ENCODE measurements around the gene ALKBH8. TPM values are rescaled to one million over a fixed set of nuclear protein-coding genes. Genes with fewer than 3 reads are reported as not detected.
"Not testable (repeated sequence)": the region's sequence is repeated elsewhere in the genome, so short reads cannot be mapped to it uniquely, and the experiment has no call there.

Gene ALKBH8
- total RNA-seq, 2 donors from 2014 or later: 8.5 to 9.3 TPM

DNA sequence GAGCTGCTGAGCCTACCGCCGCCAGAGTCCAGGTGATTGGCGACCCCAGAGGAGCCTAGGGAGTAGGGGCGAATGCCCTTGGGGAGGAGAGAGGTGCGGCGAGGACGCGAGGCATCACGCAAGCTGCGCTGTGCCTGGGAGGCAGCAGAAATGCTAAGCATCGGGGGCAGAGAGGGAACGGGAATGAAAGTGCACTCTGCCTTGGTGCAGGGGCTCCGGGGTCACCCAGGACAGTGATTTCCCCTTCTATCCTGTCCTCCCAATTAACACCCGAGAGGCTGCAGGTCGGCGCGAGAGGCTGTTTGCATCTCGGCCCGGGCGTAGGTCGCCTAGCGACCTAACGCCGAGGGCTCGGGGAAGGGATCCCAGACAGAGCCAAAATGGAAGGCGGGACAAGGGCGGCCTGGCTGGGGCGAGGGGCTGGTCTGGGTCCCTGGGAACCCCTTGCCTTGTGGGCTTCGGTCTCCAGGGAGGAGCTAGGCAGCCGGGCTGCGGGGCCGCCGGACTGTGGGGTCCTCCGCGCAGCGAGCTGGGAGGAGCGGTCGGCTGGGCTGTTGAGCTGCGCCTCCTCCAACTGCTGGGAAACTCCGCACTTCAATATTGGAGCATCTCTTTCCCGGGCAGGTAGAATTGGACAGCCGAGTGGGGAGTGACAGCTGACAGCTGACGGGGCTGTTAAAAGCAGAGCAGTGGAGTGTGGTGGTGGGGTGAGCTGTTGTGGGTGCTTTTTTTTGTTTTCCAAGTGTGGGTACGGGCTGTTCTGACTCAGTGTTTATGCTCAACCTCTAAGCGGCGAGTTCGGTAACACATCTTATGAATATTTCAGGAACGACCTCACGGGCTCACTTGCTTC, 26.1 kb upstream of the ALKBH8 start:
- ATAC-seq: peak; percentile 52 to 64
- peaks cover 42 to 60% of the 10 kb centered on the region in 2 donors for H3K27me3 Mint-ChIP-seq
- peaks cover 9 to 17% of the 10 kb centered on the region in 2 donors for H3K4me1 Mint-ChIP-seq (ENCODE audit: low read depth in 2 of 2)
- H3K4me3 Mint-ChIP-seq: peak overlapping the region; percentile 71
- no peaks in the 10 kb centered on the region for H3K9me3 Mint-ChIP-seq
- H3K36me3 Mint-ChIP-seq: no peaks in the 10 kb centered on the region
- no peak for DNase-seq (ENCODE audit: low spot score)
- H3K27ac Mint-ChIP-seq: no peak overlapping the region

DNA sequence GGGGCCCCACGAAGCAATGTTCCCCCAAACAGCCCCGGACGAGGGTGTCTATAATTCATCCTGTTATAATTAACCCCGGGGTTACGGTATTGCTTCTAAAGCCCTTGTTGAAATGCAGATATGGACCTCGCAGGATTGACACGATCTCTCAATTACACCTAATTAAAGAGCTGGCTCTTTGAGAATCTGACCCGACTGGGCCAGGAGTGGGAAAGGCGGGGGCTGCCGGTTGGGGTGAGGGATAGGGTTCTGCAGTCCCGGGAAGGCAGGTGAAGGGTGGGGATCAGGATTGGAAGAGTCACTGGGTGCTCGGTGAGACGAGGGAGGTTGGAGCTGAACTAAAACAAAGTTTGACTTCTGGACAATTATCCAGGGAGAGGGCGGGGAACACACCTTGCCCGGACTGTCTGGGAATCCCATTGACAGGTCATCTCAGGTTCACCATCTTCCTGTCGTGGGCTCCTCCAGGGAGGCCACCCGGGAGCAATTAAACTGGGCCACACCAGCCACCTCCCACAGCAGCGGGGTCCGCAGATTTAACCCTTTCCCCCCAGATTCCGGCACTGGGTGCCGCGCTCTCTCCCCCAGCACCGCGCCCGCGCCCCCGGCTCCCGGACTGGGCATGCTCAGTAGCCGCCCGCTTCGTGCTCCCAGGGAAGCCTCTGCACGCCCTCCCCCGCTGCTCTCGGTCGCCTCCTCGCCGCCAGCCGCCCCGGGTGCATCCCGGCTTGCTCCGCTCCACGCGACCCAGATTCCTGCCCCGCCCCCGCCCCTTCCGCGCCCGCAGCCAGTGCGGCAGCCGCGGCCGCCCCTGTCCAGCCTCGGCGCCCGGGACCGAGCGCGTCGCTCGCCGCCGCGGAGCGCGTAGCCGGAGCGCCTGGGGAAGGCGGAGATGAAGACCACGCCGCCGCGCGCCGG, 25.2 kb upstream of the ALKBH8 start, which contains the start of gene ELMOD1:
TSS of gene ELMOD1 (plus strand) at position 688 of the 918 bp plus-strand sequence. CDS start 27,043 bp downstream, outside the sequence.
- Mint-ChIP-seq H3K4me1 (ENCODE audit: low read depth in 2 of 2) (peaks cover 9 to 17% of the 10 kb centered on the region in 2 donors), H3K27me3 (peaks cover 45 to 62% of the 10 kb centered on the region in 2 donors), H3K4me3 (peak within 1 kb of the TSS; percentile 81), H3K27ac (no peak within 1 kb of the TSS), H3K9me3 (no peaks in the 10 kb centered on the region), H3K36me3 (no peaks in the 10 kb centered on the region)
- DNase-seq (ENCODE audit: low spot score) (peak; percentile 61), ATAC-seq (peak; percentile 74 to 80)

DNA sequence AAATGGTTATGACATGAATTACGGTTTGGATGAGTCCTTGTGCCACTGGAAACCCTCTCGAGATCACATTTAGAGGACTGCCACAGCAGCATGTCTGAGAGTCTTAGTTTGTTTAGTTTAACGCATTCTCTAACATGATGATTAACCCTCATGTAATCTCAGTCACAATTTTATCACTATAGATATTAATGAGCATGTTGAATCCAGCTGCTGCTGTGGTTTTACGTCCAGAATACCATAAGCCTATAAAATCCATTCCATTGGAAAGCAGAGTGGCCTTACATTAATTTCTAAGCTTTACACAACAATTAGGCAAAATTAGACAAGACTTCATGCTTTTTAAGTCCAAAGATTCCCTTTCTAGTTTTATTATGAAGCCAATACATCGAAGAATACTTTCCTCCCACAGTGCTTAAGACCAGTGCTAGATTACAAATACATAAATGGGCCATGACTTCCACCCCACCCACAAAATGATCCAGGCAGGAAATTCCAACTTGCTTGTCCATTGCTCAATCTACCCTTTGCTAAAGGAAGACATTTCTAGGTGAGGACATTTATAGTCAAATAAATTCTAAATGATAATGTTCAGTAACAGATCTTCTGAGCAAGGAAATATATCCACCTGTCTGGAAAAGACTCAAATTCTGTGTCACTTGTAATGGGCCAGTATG, 21.9 kb upstream of the ALKBH8 start:
- Mint-ChIP-seq H3K4me3 (no peak overlapping the region), H3K9me3 (no peaks in the 10 kb centered on the region), H3K27ac (no peak overlapping the region), H3K36me3 (no peaks in the 10 kb centered on the region), H3K27me3 (peaks cover 45 to 65% of the 10 kb centered on the region in 2 donors), H3K4me1 (ENCODE audit: low read depth in 2 of 2) (peaks cover 9 to 17% of the 10 kb centered on the region in 2 donors)
- ATAC-seq (no peak), DNase-seq (ENCODE audit: low spot score) (no peak)

DNA sequence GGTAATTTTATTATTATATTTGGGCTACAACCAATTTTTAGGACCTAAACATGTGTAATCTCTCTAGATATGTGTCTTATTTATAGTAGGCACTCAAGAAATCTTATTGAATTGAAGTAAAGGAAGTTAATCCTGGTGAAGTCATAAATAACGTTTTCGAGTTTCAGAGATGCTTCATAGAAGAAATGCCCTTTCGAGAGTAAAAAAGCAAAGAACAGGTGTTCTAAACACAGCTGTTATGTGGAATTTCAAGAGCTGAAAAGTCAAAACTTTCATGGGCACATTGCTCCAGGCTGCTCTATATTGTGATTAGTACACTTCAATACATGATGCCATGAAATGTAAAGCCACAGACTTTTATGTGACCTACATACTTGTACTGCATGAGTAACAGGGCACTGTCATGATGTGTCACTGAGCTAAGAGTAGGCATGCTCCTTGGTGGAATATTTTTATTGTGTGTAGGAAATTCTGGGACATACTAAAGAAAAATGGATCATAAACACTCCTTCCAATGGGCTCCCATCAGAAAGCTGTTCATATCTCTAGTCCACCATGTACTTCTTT, 18.2 kb upstream of the ALKBH8 start:
- H3K36me3 Mint-ChIP-seq: peaks cover 4% of the 10 kb centered on the region
- H3K27me3 Mint-ChIP-seq: peaks cover 37 to 55% of the 10 kb centered on the region in 2 donors
- ATAC-seq (no peak), DNase-seq (ENCODE audit: low spot score) (no peak)
- H3K9me3 Mint-ChIP-seq: peaks cover 4% of the 10 kb centered on the region
- H3K4me3 Mint-ChIP-seq: no peak overlapping the region
- H3K27ac Mint-ChIP-seq: no peak overlapping the region
- H3K4me1 Mint-ChIP-seq (ENCODE audit: low read depth in 2 of 2): no peaks in the 10 kb centered on the region

DNA sequence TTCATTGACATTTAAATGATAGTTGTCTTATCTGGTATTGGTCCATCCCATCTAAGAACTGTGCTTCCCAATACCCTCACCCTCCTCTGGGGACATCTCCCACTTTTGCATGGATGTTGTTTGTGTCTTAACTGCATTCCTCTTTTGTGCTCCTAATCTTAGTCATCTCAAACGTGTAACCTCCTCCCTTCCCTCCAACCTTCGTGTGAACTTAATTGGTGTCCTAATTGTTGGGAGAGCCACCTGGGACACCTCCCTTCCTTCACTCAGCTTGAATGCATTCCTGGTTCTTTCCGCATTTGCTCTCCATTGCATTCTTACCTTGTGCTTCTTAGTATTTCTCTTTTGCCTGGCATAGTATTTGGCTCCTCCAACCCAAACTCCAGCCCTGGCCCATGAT, 15.6 kb upstream of the ALKBH8 start:
- no peak for ATAC-seq
- DNase-seq (ENCODE audit: low spot score): no peak
- Mint-ChIP-seq H3K36me3 (peaks cover 4% of the 10 kb centered on the region), H3K27me3 (peaks cover 21 to 38% of the 10 kb centered on the region in 2 donors), H3K9me3 (peaks cover 4% of the 10 kb centered on the region), H3K4me1 (ENCODE audit: low read depth in 2 of 2) (no peaks in the 10 kb centered on the region), H3K4me3 (no peak overlapping the region), H3K27ac (no peak overlapping the region)

DNA sequence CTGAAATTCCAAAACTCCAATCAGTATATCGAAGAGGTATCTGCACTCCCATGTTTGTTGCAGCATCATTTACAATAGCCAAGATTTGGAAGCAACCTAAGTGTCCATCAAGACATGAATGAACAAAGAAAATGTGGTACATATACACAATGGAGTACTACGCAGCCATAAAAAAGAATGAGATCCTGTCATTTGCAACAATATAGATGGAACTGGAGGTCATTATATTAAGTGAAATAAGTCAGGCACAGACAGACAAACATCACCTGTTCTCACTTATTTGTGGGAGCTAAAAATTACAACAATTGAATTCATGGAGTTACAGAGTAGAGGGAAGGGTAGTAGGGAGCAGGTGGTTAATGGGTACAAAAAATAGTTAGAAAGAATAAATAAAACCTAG, 13.6 kb upstream of the ALKBH8 start:
- ATAC-seq; H3K27ac Mint-ChIP-seq; H3K9me3 Mint-ChIP-seq; H3K4me1 Mint-ChIP-seq (ENCODE audit: low read depth in 2 of 2); DNase-seq (ENCODE audit: low spot score); H3K4me3 Mint-ChIP-seq; H3K36me3 Mint-ChIP-seq: not testable (repeated sequence)
- H3K27me3 Mint-ChIP-seq: peaks cover 17 to 25% of the 10 kb centered on the region in 2 donors

DNA sequence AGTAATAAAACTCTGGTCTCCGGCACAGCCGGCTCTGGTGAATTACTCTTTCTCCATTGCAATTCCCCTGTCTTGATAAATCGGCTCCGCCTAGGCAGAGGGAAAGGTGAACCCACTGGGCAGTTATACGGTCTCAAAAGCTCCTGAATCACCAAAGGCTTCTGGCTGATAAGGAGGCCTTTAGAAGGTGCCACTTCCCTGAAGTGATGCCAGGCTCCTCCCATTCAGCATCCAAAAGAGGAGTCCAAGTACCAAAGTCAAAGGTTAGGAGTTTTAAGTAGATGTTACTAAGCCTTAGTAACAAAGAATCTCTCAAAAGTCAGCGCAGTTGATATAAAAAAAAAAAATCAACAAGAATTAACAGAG, 11.8 kb upstream of the ALKBH8 start:
- Mint-ChIP-seq H3K27me3 (peaks cover 16% of the 10 kb centered on the region in 2 donors), H3K4me1 (ENCODE audit: low read depth in 2 of 2) (no peaks in the 10 kb centered on the region), H3K9me3 (peaks cover 4% of the 10 kb centered on the region), H3K4me3 (no peak overlapping the region), H3K36me3 (peaks cover 4% of the 10 kb centered on the region), H3K27ac (no peak overlapping the region)
- ATAC-seq: no peak
- no peak for DNase-seq (ENCODE audit: low spot score)

DNA sequence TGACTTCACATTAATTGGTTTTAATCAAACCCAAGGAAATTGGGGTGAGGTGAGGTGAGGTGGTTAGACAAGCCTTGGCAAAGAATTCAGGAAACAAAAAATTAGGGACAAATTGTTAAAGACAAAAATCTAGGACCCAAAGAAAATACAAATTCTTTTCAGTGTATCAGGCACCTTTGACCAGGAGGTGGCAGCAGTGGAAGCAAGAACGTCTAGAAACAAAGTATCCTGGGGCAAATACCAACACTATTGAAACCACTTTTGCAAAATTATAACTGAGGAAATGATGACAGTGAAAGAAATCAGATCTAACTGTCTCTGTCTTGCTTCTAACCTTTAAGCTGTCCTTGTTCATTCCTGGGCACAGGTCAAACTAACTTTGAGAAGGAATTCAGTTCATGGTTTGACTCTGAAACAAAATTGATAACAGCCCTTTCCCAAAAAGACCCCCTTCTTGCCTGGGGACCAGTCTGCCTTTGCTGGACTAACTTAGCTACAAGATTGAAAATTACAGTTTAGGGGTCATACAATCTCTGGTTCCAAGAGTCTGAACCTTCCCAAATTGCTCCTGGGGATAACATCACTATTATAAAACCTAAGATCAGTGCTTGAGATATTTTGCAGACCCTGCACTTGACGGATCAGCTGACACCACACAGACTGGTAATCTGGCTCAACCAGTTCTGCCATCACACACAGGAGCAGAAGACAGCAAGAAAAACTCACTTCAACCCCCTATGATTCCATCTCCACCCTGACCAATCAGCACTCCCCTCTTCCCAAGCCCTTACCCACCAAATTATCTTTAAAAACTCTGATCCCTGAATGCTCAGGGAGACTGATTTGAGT, 11.2 kb upstream of the ALKBH8 start:
- peaks cover 19 to 22% of the 10 kb centered on the region in 2 donors for H3K27me3 Mint-ChIP-seq
- H3K36me3 Mint-ChIP-seq; DNase-seq (ENCODE audit: low spot score); H3K4me1 Mint-ChIP-seq (ENCODE audit: low read depth in 2 of 2); H3K27ac Mint-ChIP-seq; H3K4me3 Mint-ChIP-seq; H3K9me3 Mint-ChIP-seq; ATAC-seq: not testable (repeated sequence)

DNA sequence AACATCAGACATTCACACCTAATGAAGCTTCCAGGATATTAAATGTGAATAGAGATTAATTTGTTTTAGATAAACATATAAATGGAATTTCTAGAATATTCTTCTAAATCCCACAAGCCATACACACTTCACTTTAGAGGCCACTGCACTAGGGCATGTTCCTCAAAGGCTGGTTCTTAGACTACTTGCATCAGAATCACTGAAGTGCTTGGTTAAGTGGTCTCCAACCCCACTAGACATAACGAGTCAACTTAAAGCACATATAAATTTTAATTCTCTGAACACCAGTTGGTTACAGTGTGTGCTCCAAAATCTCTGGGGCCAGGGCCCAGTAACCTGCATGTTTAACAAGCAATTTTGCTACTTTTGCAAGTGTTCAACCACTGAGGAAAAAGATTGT, 7.9 kb upstream of the ALKBH8 start:
- Mint-ChIP-seq H3K4me1 (ENCODE audit: low read depth in 2 of 2) (no peaks in the 10 kb centered on the region), H3K36me3 (no peaks in the 10 kb centered on the region), H3K9me3 (no peaks in the 10 kb centered on the region), H3K27me3 (peaks cover 15 to 24% of the 10 kb centered on the region in 2 donors), H3K27ac (no peak overlapping the region), H3K4me3 (no peak overlapping the region)
- ATAC-seq (no peak), DNase-seq (ENCODE audit: low spot score) (no peak)

DNA sequence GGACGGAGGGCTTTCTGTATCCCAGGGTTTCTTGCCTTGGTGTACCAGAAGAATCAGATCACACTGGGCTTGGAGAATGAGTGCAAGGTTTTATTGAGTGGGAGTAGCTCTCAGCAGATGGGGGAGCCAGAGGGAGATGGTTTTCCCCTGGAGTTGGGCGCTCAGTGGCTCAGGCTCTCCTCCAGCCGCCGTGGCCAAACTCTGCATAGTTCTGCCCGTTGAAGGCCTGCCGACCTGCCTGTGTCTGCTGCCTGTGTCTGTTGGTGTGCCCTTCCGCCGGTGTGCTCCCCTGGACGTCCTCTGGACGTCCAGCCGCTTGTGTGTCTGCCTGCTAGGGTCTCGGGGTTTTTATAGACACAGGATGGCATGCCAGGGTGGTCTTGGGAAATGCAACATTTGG, 4.5 kb upstream of the ALKBH8 start:
- ATAC-seq (no peak), DNase-seq (ENCODE audit: low spot score) (no peak)
- Mint-ChIP-seq H3K27ac (no peak overlapping the region), H3K4me3 (no peak overlapping the region), H3K9me3 (no peaks in the 10 kb centered on the region), H3K27me3 (peaks cover 15 to 24% of the 10 kb centered on the region in 2 donors), H3K36me3 (no peaks in the 10 kb centered on the region), H3K4me1 (ENCODE audit: low read depth in 2 of 2) (peaks cover 13 to 16% of the 10 kb centered on the region in 2 donors)

DNA sequence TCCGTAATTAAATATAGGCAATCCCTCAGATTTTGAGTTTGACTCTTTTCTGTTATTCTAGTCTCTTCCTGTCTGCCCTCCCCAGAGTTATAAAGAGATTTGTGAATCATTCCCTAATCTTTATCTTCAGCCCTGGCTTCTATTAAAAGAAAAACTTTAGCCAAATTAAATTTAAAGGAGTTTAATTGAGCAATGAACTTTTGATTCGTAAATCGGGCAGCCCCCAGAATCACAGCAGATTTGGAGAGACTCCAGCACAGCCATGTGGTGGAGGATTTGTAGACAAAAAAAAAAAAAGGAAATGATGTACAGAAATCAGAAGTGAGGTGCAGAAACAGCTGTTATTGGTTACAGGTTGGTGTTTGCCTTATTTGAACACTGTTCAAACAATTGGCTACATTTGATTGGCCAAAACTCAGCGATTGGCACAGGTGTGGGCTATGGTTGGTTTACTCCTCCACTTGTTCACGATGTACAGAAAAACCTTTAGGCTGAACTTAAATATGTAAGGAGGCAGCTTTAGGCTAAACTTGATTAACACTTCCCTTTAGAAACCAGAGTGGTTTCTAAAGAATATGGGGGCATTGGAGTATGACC, 2.3 kb upstream of the ALKBH8 start:
- no peak for ATAC-seq
- Mint-ChIP-seq H3K27ac (no peak overlapping the region), H3K4me3 (peak overlapping the region; percentile 21), H3K9me3 (no peaks in the 10 kb centered on the region), H3K4me1 (ENCODE audit: low read depth in 2 of 2) (peaks cover 24 to 30% of the 10 kb centered on the region in 2 donors), H3K36me3 (no peaks in the 10 kb centered on the region), H3K27me3 (peaks cover 9 to 24% of the 10 kb centered on the region in 2 donors)
- no peak for DNase-seq (ENCODE audit: low spot score)

DNA sequence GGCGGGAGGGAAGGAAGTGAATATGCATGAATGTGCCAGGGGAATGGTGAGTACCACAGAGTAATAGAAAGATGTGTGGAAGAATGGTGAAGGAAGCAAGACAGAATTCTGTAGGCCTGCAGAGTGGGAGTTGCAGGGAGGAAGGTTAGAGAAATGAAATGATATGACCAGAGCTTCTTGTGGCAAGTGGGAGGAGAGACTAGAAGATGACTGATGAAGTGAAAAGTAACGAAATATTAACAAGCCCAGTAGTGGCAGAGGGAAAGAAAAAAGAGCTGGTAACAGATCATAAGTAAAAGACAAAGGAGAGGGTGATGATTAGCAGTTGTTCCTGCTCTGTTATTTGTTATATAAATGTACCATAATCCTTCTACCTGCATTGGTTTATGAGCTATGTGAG, 1.0 kb upstream of the ALKBH8 start:
- no peak for ATAC-seq
- Mint-ChIP-seq H3K4me3 (peak overlapping the region; percentile 91), H3K9me3 (no peaks in the 10 kb centered on the region), H3K36me3 (no peaks in the 10 kb centered on the region), H3K4me1 (ENCODE audit: low read depth in 2 of 2) (peaks cover 26 to 40% of the 10 kb centered on the region in 2 donors), H3K27ac (peak overlapping the region; percentile 84 to 92), H3K27me3 (peaks cover 6 to 14% of the 10 kb centered on the region in 2 donors)
- no peak for DNase-seq (ENCODE audit: low spot score)

All from natural killer cell treated with Interleukin-12 subunit alpha and Interleukin-12 subunit beta and Interleukin-15 and Interleukin-18, amount 100 ng/mL, for 72 hours (primary cell).